Measurements from ENCODE around the gene MYDGF. TPM values are rescaled to one million over a fixed set of nuclear protein-coding genes. Genes with fewer than 3 reads are reported as not detected.

Gene MYDGF
- polyA plus RNA-seq = 47.3 and 63.5 TPM in 2 replicates

DNA sequence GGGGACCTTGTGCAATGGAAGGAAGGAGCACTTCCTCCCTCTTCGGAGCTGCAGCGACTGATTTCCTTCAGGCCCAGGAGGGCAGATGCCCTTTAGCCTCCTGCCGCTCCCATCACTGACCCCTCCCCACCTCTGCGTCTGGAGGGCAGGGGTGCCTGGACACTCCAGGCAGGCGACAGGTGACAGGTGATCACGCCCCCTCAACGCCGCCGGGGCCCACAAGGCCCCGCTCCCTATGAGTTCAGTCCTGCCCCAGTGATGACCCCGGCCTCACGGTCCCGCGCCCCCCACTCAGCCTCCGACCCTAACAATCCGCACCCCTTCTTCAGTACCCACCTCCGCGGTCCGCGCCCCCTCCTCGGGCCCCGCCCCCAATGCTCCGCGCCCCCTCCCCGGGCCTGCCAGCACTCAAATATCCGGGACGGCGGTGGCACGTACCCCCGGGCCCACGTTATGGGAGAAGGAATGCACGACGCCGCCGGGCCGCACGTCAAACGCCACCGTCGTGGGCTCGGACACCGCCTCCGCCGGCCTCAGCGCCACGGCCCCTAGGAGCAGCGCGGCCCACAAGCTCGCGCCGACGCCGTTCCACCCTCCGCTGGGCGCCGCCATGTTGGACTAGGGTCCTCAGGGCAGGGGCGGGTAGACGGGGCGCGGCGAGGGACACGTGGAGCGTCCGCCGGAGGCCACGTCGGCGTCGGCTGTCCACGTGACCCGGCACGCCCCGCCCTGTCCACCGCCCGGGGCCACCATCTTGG, at the start of gene MYDGF:
Gene MYDGF (minus strand): TSS at position 620 of the 758 bp plus-strand sequence. CDS start 8 bp downstream, at position 612.

DNA sequence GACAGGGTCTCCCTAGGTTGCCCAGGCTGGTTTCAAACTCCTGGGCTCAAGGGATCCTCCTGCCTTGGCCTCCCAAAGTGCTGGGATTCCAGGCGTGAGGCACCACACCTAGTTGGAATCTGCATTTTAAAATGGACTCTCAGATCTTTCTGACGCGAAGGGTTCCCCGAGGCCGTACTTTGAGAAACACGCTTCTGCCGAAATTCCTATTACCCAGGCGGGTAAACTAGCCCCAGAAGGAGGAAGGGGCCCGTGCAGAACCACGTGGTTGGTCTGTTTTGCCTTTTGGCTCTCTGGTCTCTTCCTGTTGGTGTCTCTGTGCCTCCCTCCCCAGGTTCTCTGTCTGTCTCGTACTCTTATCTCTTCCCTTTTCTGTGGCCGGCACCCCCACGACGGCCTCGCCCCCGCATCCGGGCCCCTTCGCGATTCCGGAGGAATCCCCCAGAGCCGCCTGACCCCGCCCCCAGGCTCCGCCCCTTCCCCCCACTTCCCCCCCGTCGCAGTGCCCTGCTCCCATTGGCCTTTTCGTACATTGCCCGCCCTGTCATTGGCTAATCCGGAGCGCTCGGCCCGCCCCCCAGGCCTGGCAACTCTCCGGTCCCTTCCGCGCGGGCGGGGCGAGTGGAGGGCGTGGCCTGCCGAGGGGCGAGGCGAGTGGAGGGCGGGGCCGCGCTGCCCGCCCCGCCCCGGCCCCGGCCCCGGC, 31.2 kb downstream of the MYDGF start, which contains the start of gene TNFAIP8L1:
Gene TNFAIP8L1 (plus strand): TSS at position 689 of the 703 bp plus-strand sequence. CDS start 12,354 bp downstream, outside the sequence.

Other genes with a start within 250 kb of the MYDGF start
- gene UBXN6, start 212.5 kb downstream of the MYDGF start, polyA plus RNA-seq = 12.1 and 14.0 TPM in 2 replicates
- gene HDGFL2, start 198.0 kb downstream of the MYDGF start, polyA plus RNA-seq = 1.7 and 3.8 TPM in 2 replicates
- gene PLIN4, start 151.9 kb downstream of the MYDGF start, polyA plus RNA-seq = not detected in 2 replicates
- 0.75 and 0.87 TPM in 2 replicates for gene PLIN5, start 135.1 kb downstream of the MYDGF start, polyA plus RNA-seq
- gene LRG1, start 130.3 kb downstream of the MYDGF start, polyA plus RNA-seq = not detected in 2 replicates
- 1.0 and 1.1 TPM in 2 replicates for gene SEMA6B, start 110.7 kb downstream of the MYDGF start, polyA plus RNA-seq
- 1.5 TPM in 1 of 2 replicates, not detected in the other for gene TNFAIP8L1, start 30.8 kb downstream of the MYDGF start, polyA plus RNA-seq
- gene DPP9, start 53.5 kb upstream of the MYDGF start, polyA plus RNA-seq = 1.3 and 3.1 TPM in 2 replicates
- 0.05 TPM in 1 of 2 replicates, not detected in the other for gene FEM1A, start 121.4 kb upstream of the MYDGF start, polyA plus RNA-seq
- gene TICAM1, start 161.4 kb upstream of the MYDGF start, polyA plus RNA-seq = 0.20 and 1.4 TPM in 2 replicates
- gene PLIN3, start 197.3 kb upstream of the MYDGF start, polyA plus RNA-seq = 1.8 and 2.4 TPM in 2 replicates
- not detected in 2 replicates for gene ARRDC5, start 232.6 kb upstream of the MYDGF start, polyA plus RNA-seq
- gene UHRF1, start 239.2 kb upstream of the MYDGF start, polyA plus RNA-seq = 0.11 TPM in 1 of 2 replicates, not detected in the other